GM19467 (cell line): ENCODE data around the gene PITPNM3.

Source experiments
- ATAC-seq: cut with Tn5 transposase; IDR thresholded peaks from one replicate; pipeline ENCODE4 v1.9.1; 2021; ENCODE audit warnings: mild to moderate bottlenecking, moderate library complexity; ENCODE audit not compliant: unreplicated experiment

The PITPNM3 gene

GRCh38 chr17:6530324-6530920 lies 25.9 kb downstream of the PITPNM3 start:
- no peak for ATAC-seq

GRCh38 chr17:6528557-6528956 lies 27.8 kb downstream of the PITPNM3 start:
- ATAC-seq = no peak

GRCh38 chr17:6526362-6527152 lies 29.8 kb downstream of the PITPNM3 start:
- no peak for ATAC-seq

- no peak for ATAC-seq
Observed at GRCh38 chr17:6525731-6526130, 30.6 kb downstream of the PITPNM3 start.

- no peak for ATAC-seq
Observed at GRCh38 chr17:6525141-6525540, 31.2 kb downstream of the PITPNM3 start.

- no peak for ATAC-seq
Observed at GRCh38 chr17:6524520-6524919, 31.8 kb downstream of the PITPNM3 start.

- ATAC-seq = no peak
Observed at GRCh38 chr17:6523809-6524355, 32.5 kb downstream of the PITPNM3 start.

GRCh38 chr17:6523330-6523729 lies 33.0 kb downstream of the PITPNM3 start:
- no peak for ATAC-seq

- no peak for ATAC-seq
Observed at GRCh38 chr17:6521586-6521985, 34.8 kb downstream of the PITPNM3 start.

- no peak for ATAC-seq
Observed at GRCh38 chr17:6517062-6517461, 39.3 kb downstream of the PITPNM3 start.

GRCh38 chr17:6514371-6514770 lies 42.0 kb downstream of the PITPNM3 start:
- ATAC-seq = no peak

GRCh38 chr17:6512552-6512951 lies 43.8 kb downstream of the PITPNM3 start:
- no peak for ATAC-seq

GRCh38 chr17:6510321-6510977 lies 45.9 kb downstream of the PITPNM3 start:
- no peak for ATAC-seq

- ATAC-seq = no peak
Observed at GRCh38 chr17:6509921-6510320, 46.4 kb downstream of the PITPNM3 start.

- ATAC-seq = no peak
Observed at GRCh38 chr17:6509031-6509771, 47.2 kb downstream of the PITPNM3 start.

- no peak for ATAC-seq
Observed at GRCh38 chr17:6508519-6509030, 47.8 kb downstream of the PITPNM3 start.

GRCh38 chr17:6508016-6508415 lies 48.3 kb downstream of the PITPNM3 start:
- ATAC-seq = no peak

- no peak for ATAC-seq
Observed at GRCh38 chr17:6507535-6507934, 48.8 kb downstream of the PITPNM3 start.

- no peak for ATAC-seq
Observed at GRCh38 chr17:6506679-6507231, 49.6 kb downstream of the PITPNM3 start.

- no peak for ATAC-seq
Observed at GRCh38 chr17:6505425-6506142, 50.8 kb downstream of the PITPNM3 start.
